GM12873 (cell line): ENCODE results near the gene HERC2.

Experiments used
- CTCF ChIP-seq: IDR thresholded peaks from 2 replicates; pipeline ENCODE4 v1.5.1; 2012; ENCODE audit warnings: low read depth, mild to moderate bottlenecking, moderate library complexity, low read length, control low read depth; ENCODE audit not compliant: insufficient read depth; ENCODE audit errors: missing control alignments

Gene HERC2

GRCh38 chr15:28078191-28078719 is 243.7 kb downstream of the HERC2 start:
- no peak for TF ChIP-seq CTCF

GRCh38 chr15:28075573-28075972 is 246.4 kb downstream of the HERC2 start:
- no peak for TF ChIP-seq CTCF

GRCh38 chr15:28068930-28069329 is 253.0 kb downstream of the HERC2 start:
- no peak for TF ChIP-seq CTCF

- TF ChIP-seq CTCF: no peak
Observed at GRCh38 chr15:28066231-28066630, 255.7 kb downstream of the HERC2 start.
